GM19099 (cell line): Measurements from ENCODE around the gene IFT172.

ENCODE experiments used
- POLR2A ChIP-seq: IDR thresholded peaks from 3 replicates; pipeline ENCODE4 v1.6.1; 2011; ENCODE audit warnings: low read depth; ENCODE audit not compliant: insufficient read length; ENCODE audit errors: extremely low read depth

Gene IFT172

GRCh38 chr2:27446057-27446456, 43.5 kb downstream of the IFT172 start:
- TF ChIP-seq POLR2A, result no peak

- no peak for TF ChIP-seq POLR2A
Measured at GRCh38 chr2:27445615-27446014, 43.9 kb downstream of the IFT172 start.

GRCh38 chr2:27445155-27445554, 44.4 kb downstream of the IFT172 start:
- no peak for TF ChIP-seq POLR2A

- TF ChIP-seq POLR2A, result no peak
Measured at GRCh38 chr2:27442920-27443282, 46.6 kb downstream of the IFT172 start.

GRCh38 chr2:27441958-27442919, 47.3 kb downstream of the IFT172 start, which contains the start of gene KRTCAP3:
Gene KRTCAP3 (plus strand): TSS chr2:27442381. CDS start chr2:27442413, 32 bp downstream.
- TF ChIP-seq POLR2A, result no peak

- TF ChIP-seq POLR2A, result no peak
Measured at GRCh38 chr2:27441226-27441926, 48.2 kb downstream of the IFT172 start.

- TF ChIP-seq POLR2A, result no peak
Measured at GRCh38 chr2:27435628-27436027, 53.9 kb downstream of the IFT172 start.

GRCh38 chr2:27431395-27431794, 58.1 kb downstream of the IFT172 start:
- TF ChIP-seq POLR2A, result no peak

GRCh38 chr2:27428978-27429541, 60.5 kb downstream of the IFT172 start:
- TF ChIP-seq POLR2A, result no peak

- TF ChIP-seq POLR2A, result peak; percentile 93
Measured at GRCh38 chr2:27428213-27428977, 61.1 kb downstream of the IFT172 start, which contains the start of gene NRBP1. Gene NRBP1 (plus strand): TSS chr2:27428631. CDS start chr2:27433274, 4,643 bp downstream.

GRCh38 chr2:27427863-27428212, 61.7 kb downstream of the IFT172 start:
- TF ChIP-seq POLR2A, result no peak

GRCh38 chr2:27422958-27423357, 66.6 kb downstream of the IFT172 start:
- TF ChIP-seq POLR2A, result no peak

- TF ChIP-seq POLR2A, result no peak
Measured at GRCh38 chr2:27421660-27422250, 67.8 kb downstream of the IFT172 start.

- TF ChIP-seq POLR2A, result no peak
Measured at GRCh38 chr2:27420996-27421395, 68.5 kb downstream of the IFT172 start.
